Measurements from ENCODE around the gene PRKCA.

PRKCA gene

GRCh38 chr17:66429680-66430079 lies 127.3 kb downstream of the PRKCA start:
- DNase-seq (ENCODE audit: low read depth) = no peak
- TF ChIP-seq CTCF (IDR thresholded peaks at IDR 0.05; ENCODE audit: low read length, missing control alignments) = no peak
- no peak overlapping the region for H3K4me3 ChIP-seq (replicated peaks; ENCODE audit: low read depth, low read length)

GRCh38 chr17:66430846-66431795 lies 128.7 kb downstream of the PRKCA start:
- H3K4me3 ChIP-seq (replicated peaks; ENCODE audit: low read depth, low read length) = no peak overlapping the region
- peak; percentile 33 for DNase-seq (ENCODE audit: low read depth)
- TF ChIP-seq CTCF (IDR thresholded peaks at IDR 0.05; ENCODE audit: low read length, missing control alignments) = no peak

GRCh38 chr17:66431910-66432309 lies 129.5 kb downstream of the PRKCA start:
- TF ChIP-seq CTCF (IDR thresholded peaks at IDR 0.05; ENCODE audit: low read length, missing control alignments) = no peak
- peak; percentile 88 for DNase-seq (ENCODE audit: low read depth)
- no peak overlapping the region for H3K4me3 ChIP-seq (replicated peaks; ENCODE audit: low read depth, low read length)

- no peak overlapping the region for H3K4me3 ChIP-seq (replicated peaks; ENCODE audit: low read depth, low read length)
- TF ChIP-seq CTCF (IDR thresholded peaks at IDR 0.05; ENCODE audit: low read length, missing control alignments) = no peak
- DNase-seq (ENCODE audit: low read depth) = no peak
Measured at GRCh38 chr17:66432411-66432957, 130.1 kb downstream of the PRKCA start.

GRCh38 chr17:66432996-66433551 lies 130.7 kb downstream of the PRKCA start:
- no peak for TF ChIP-seq CTCF (IDR thresholded peaks at IDR 0.05; ENCODE audit: low read length, missing control alignments)
- DNase-seq (ENCODE audit: low read depth) = peak; percentile 43

GRCh38 chr17:66435182-66435581 lies 132.8 kb downstream of the PRKCA start:
- no peak for DNase-seq (ENCODE audit: low read depth)
- H3K4me3 ChIP-seq (replicated peaks; ENCODE audit: low read depth, low read length) = no peak overlapping the region
- no peak for TF ChIP-seq CTCF (IDR thresholded peaks at IDR 0.05; ENCODE audit: low read length, missing control alignments)

More at GRCh38 chr17:66432996-66433551, 130.7 kb downstream of the PRKCA start:
- H3K4me3 ChIP-seq (replicated peaks; ENCODE audit: low read depth, low read length) = no peak overlapping the region
